SJCRH30 (cell line): ENCODE data around the gene FHAD1. TPM values are rescaled to one million over a fixed set of nuclear protein-coding genes. Genes with fewer than 3 reads are reported as not detected.
"Not testable (repeated sequence)": the region's sequence is repeated elsewhere in the genome, so short reads cannot be mapped to it uniquely, and the experiment has no call there.

Experiments used
- DNase-seq, 2 experiments: peaks; one replicate each; pipeline ENCODE4 v3.0.0-alpha.2; 2015 to 2020
- H3K27ac ChIP-seq: fragments of 250-450 bp; sonication (Bioruptor Pico); 2 replicates; pipeline ENCODE4 v1.5.1; 2020; ENCODE audit warnings: mild to moderate bottlenecking, moderate library complexity
- H3K27me3 ChIP-seq: fragments of 250-450 bp; sonication (Bioruptor Pico); 2 replicates; pipeline ENCODE4 v1.5.1; 2020; ENCODE audit warnings: mild to moderate bottlenecking, moderate library complexity
- H3K36me3 ChIP-seq: fragments of 250-450 bp; sonication (Bioruptor Pico); 2 replicates; pipeline ENCODE4 v1.5.1; 2020; ENCODE audit warnings: mild to moderate bottlenecking, moderate library complexity
- H3K4me1 ChIP-seq: fragments of 250-450 bp; sonication (Bioruptor Pico); 2 replicates; pipeline ENCODE4 v1.5.1; 2020; ENCODE audit warnings: mild to moderate bottlenecking, moderate library complexity
- H3K4me3 ChIP-seq: fragments of 250-450 bp; sonication (Bioruptor Pico); 2 replicates; pipeline ENCODE4 v1.5.1; 2020; ENCODE audit warnings: mild to moderate bottlenecking, moderate library complexity
- H3K9me3 ChIP-seq: fragments of 250-450 bp; sonication (Bioruptor Pico); replicated peaks from 2 replicates; pipeline ENCODE4 v1.5.1; 2020; ENCODE audit warnings: mild to moderate bottlenecking, moderate library complexity
- total RNA-seq: library from RNA; depleted of rRNA; stranded (reverse); fragments of >200 nt; shearing (Covaris generic); gene quantifications from 2 replicates; pipeline ENCODE4 v1.2.3, GENCODE V29; 2014

Gene FHAD1
- total RNA-seq, 1 experiment from 2014 or later, result 1.7 TPM

DNA sequence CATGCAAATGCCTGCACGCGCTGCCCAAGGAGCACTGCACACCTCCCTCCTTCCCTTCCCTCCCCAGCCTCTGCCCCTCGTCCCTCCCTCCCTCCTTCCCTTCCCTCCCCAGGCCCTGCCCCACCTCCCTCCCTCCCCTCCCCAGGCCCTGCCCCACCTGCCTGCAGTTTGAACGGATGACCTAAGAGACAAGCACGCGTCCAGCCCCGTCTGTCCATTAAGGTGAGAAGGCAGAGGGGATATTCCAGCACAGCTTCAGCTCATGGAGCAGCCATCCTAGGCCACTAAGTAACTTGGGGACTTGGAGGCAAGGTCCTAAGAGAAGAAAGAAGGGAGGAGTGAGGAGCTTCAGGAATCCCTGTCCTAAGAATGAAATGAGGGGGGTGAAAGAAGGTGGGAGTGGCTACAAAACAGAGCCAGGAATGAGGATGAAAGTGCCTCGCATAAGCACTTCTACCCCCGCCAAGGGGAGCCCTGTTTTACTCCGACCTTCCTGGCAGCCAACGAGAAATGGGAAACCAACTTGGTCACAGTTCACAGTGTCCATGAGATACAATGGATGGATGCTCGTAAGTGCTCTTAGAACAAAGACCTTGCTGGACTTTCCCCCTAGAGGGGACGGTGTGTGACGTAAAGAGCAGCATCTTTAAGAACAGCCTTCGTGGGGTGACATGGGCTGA lies 141.3 kb downstream of the FHAD1 start:
- no peaks in the 10 kb centered on the region for H3K9me3 ChIP-seq
- H3K36me3 ChIP-seq, result no peaks in the 10 kb centered on the region
- H3K27me3 ChIP-seq, result peaks cover 23% of the 10 kb centered on the region

DNA sequence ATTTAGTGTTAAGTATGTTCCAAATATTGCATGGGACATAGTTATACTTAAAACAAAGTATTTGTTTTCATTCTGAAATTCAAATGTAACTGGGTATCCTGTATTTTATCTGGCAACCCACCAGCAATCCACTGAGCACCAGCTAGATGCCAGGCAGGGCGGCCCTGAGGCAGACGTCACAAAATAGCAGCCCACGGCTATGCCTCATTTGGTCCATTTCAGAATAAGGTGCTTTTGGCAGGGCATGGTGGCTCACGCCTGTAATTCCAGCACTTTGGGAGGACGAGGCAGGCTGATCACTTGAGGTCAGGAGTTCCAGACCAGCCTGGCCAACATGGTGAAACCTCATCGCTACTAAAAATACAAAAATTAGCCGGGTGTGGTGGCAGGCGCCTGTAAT lies 142.8 kb downstream of the FHAD1 start:
- not testable (repeated sequence) for DNase-seq, H3K36me3 ChIP-seq, H3K4me3 ChIP-seq, H3K4me1 ChIP-seq, H3K27ac ChIP-seq, H3K9me3 ChIP-seq
- peaks cover 31% of the 10 kb centered on the region for H3K27me3 ChIP-seq

More for the DNA sequence above, 141.3 kb downstream of the FHAD1 start:
- no peak overlapping the region for H3K4me3 ChIP-seq
- no peak overlapping the region for H3K27ac ChIP-seq
- DNase-seq, result no peak
- peaks cover 8% of the 10 kb centered on the region for H3K4me1 ChIP-seq

- DNase-seq, result no peak
- H3K27ac ChIP-seq, result no peak overlapping the region
- H3K4me3 ChIP-seq, result no peak overlapping the region
- H3K4me1 ChIP-seq, result peaks cover 8% of the 10 kb centered on the region
- H3K36me3 ChIP-seq, result no peaks in the 10 kb centered on the region
- H3K27me3 ChIP-seq, result peaks cover 25% of the 10 kb centered on the region
- H3K9me3 ChIP-seq, result no peaks in the 10 kb centered on the region
These were observed 143.6 kb downstream of the FHAD1 start for GRCh38 chr1:15390667-15391066.

GRCh38 chr1:15391366-15391765 lies 144.3 kb downstream of the FHAD1 start:
- DNase-seq, result no peak
- Histone ChIP-seq H3K27me3 (peaks cover 23% of the 10 kb centered on the region), H3K27ac (no peak overlapping the region), H3K4me1 (peaks cover 5% of the 10 kb centered on the region; the same call in 1 of the 2 replicates), H3K9me3 (no peaks in the 10 kb centered on the region), H3K4me3 (no peak overlapping the region), H3K36me3 (no peaks in the 10 kb centered on the region)

GRCh38 chr1:15393475-15394257 lies 146.6 kb downstream of the FHAD1 start:
- H3K27ac ChIP-seq, result no peak overlapping the region
- no peak for DNase-seq
- no peaks in the 10 kb centered on the region for H3K9me3 ChIP-seq
- H3K4me3 ChIP-seq, result no peak overlapping the region
- H3K36me3 ChIP-seq, result no peaks in the 10 kb centered on the region
- H3K27me3 ChIP-seq, result peaks cover 20% of the 10 kb centered on the region
- no peaks in the 10 kb centered on the region for H3K4me1 ChIP-seq

- Histone ChIP-seq H3K4me3 (no peak overlapping the region), H3K4me1 (no peaks in the 10 kb centered on the region), H3K27ac (no peak overlapping the region), H3K27me3 (peaks cover 17% of the 10 kb centered on the region), H3K9me3 (no peaks in the 10 kb centered on the region; the same call in 1 of the 2 replicates), H3K36me3 (no peaks in the 10 kb centered on the region)
- no peak for DNase-seq
These were observed 147.3 kb downstream of the FHAD1 start for GRCh38 chr1:15394258-15394690.

DNA sequence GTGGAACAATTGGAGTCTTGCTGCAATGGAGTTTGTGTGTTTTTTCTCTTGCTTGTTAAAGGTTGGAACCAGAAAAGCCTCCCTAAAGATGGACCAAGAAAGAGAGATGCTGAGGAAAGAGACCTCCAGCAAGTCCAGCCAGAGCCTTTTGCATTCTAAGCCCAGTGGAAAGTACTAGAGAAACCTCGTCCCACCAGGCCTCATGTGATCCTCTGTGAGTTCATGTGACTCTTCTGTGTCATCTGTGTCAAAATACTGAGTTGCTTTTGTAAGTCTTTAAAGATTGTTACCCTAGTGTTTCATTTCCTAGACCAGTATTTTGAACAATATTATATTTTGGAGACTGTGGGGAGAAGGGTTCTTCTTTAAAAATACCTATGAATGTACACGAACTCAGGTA lies 150.2 kb downstream of the FHAD1 start:
- no peaks in the 10 kb centered on the region for H3K4me1 ChIP-seq
- no peak overlapping the region for H3K4me3 ChIP-seq
- peaks cover 17% of the 10 kb centered on the region for H3K27me3 ChIP-seq

DNA sequence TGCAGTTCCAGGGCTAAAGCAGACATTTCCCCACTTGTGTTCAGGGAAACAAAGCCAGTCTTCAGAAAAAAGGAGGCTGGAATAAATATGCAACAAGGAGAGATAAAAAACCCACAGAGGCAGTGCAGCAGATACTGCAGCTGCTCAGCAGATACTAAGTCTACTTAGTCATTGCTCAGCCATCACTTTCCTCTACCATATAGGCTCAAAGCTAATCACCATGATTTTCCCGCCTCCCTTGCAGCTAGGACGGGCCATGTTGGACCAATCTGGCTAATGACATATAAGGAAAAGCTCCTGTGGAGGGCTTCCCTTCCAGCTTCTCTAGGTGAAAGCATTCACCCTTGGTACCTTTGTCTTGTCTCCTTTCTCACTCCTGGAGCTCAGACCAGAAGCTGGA lies 152.7 kb downstream of the FHAD1 start:
- Histone ChIP-seq H3K27ac (no peak overlapping the region), H3K36me3 (no peaks in the 10 kb centered on the region), H3K4me1 (no peaks in the 10 kb centered on the region), H3K27me3 (peaks cover 3% of the 10 kb centered on the region), H3K9me3 (peaks cover 7% of the 10 kb centered on the region), H3K4me3 (no peak overlapping the region)
- no peak for DNase-seq

More for the DNA sequence above, 150.2 kb downstream of the FHAD1 start:
- H3K9me3 ChIP-seq, result peaks cover 7% of the 10 kb centered on the region
- no peaks in the 10 kb centered on the region for H3K36me3 ChIP-seq
- no peak for DNase-seq
- no peak overlapping the region for H3K27ac ChIP-seq

- no peak for DNase-seq
- Histone ChIP-seq H3K4me1 (no peaks in the 10 kb centered on the region), H3K27ac (no peak overlapping the region), H3K36me3 (no peaks in the 10 kb centered on the region), H3K27me3 (peaks cover under 1% of the 10 kb centered on the region; the same call in 1 of the 2 replicates), H3K4me3 (no peak overlapping the region), H3K9me3 (peaks cover 7% of the 10 kb centered on the region)
These were observed 153.6 kb downstream of the FHAD1 start for GRCh38 chr1:15400627-15401026.

DNA sequence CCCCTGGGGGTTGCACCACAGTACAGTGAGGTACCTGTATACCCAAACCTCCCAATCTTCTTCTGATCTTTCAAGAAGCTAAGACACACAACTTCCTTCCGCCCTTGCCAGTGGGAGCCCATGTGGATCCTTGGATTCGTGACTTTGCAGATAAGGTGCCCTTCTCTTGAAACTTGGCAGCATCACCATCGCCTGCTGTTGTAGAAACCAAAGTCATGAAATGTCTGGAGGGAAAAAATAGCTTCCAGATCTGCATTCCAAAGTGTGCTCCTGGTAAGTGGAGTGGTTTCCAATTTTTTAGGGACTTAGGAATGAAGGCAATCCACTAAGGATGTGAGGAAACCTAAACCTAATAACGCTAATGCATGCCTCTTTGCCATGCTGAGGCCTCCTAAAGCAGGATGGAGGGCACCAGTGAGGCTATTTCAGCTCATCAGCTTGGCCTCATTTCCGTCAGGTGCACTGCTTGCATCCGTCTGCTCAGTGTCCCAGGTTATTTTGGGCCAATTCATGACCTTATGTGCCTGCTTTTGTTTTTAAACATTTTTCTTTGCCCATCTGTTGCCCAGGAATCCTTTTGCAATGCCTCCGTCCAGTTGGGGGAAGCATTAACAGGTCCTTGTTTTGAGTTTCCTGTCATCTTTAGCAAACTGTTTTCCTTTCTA lies 154.5 kb downstream of the FHAD1 start:
- no peak for DNase-seq
- H3K36me3 ChIP-seq, result no peaks in the 10 kb centered on the region
- no peaks in the 10 kb centered on the region for H3K4me1 ChIP-seq
- H3K27ac ChIP-seq, result no peak overlapping the region
- no peaks in the 10 kb centered on the region for H3K27me3 ChIP-seq
- H3K4me3 ChIP-seq, result no peak overlapping the region
- H3K9me3 ChIP-seq, result peaks cover 7% of the 10 kb centered on the region

GRCh38 chr1:15402809-15403450 lies 155.9 kb downstream of the FHAD1 start:
- H3K27ac ChIP-seq, result no peak overlapping the region
- no peak overlapping the region for H3K4me3 ChIP-seq
- no peaks in the 10 kb centered on the region for H3K27me3 ChIP-seq
- no peak for DNase-seq
- no peaks in the 10 kb centered on the region for H3K36me3 ChIP-seq
- peaks cover 7% of the 10 kb centered on the region for H3K9me3 ChIP-seq
- H3K4me1 ChIP-seq, result no peaks in the 10 kb centered on the region

DNA sequence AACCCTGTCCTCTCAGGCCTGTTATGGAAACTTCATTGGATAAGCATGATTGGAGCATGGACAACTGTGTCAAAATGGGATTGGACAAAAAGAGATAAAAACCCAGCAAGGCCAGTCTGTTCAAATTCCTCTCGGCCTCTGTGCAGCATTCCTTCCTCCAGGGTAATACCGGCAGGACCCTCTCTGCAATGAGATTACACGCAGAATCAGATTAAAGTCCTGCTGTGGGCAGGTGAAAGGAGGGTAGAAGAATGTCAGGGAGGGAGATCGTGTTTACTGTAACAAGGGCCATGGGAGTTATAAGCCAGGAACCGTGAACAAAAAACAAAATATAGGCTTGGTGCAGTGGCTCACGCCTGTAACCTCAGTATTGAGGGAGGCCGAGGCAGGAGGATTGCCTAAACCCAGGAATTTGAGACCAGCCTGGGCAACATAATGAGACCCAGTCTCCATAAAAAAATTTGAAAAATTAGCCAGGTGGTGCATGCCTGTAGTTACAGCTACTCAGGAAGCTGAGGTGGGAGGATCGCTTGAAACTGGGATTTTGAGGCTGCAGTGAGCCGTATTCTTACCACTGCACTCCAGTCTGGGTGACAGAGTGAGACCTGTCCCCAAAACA lies 157.0 kb downstream of the FHAD1 start:
- Histone ChIP-seq H3K9me3 (peaks cover 7% of the 10 kb centered on the region), H3K4me1 (peaks cover 4% of the 10 kb centered on the region; the same call in 1 of the 2 replicates), H3K36me3 (no peaks in the 10 kb centered on the region), H3K27ac (no peak overlapping the region), H3K4me3 (no peak overlapping the region), H3K27me3 (no peaks in the 10 kb centered on the region)
- DNase-seq, result no peak

GRCh38 chr1:15405106-15405850 lies 158.3 kb downstream of the FHAD1 start:
- no peak overlapping the region for H3K27ac ChIP-seq

More at GRCh38 chr1:15405106-15405850, 158.3 kb downstream of the FHAD1 start:
- Histone ChIP-seq H3K9me3 (no peaks in the 10 kb centered on the region), H3K4me3 (no peak overlapping the region), H3K27me3 (no peaks in the 10 kb centered on the region), H3K4me1 (peaks cover 5% of the 10 kb centered on the region; the same call in 1 of the 2 replicates), H3K36me3 (no peaks in the 10 kb centered on the region)
- DNase-seq, result no peak
